ENCODE results near the gene SPACA4. TPM values are rescaled to one million over a fixed set of nuclear protein-coding genes. Genes with fewer than 3 reads are reported as not detected.

SPACA4 gene
- total RNA-seq, 2 experiments from 2014 or later: not detected

- H3K27me3 Mint-ChIP-seq: no peaks in the 10 kb centered on the region
- peak overlapping the region; percentile 89 for H3K27ac Mint-ChIP-seq
- peaks cover 17% of the 10 kb centered on the region for H3K36me3 Mint-ChIP-seq
- H3K4me1 Mint-ChIP-seq (ENCODE audit: low read depth): peaks cover 51% of the 10 kb centered on the region
- POLR2A ChIA-PET: interaction anchor here (1.0 to 2.0 kb wide), 3 partner anchors 9 to 22 kb away, joined by 4 to 8 read pairs (median 5); partner anchors contain the start of genes CA11 and FAM83E
- CTCF ChIA-PET: interaction anchor here (1.2 to 1.3 kb wide), 2 partner anchors 13 to 118 kb away, joined by 3 to 4 read pairs; no protein-coding TSS in a partner anchor
- H3K9me3 Mint-ChIP-seq: no peaks in the 10 kb centered on the region
- peak overlapping the region; percentile 75 for H3K4me3 Mint-ChIP-seq
- DNase-seq: peak; percentile 98
- intact Hi-C loops (cut with micrococcal nuclease): loop anchor here (1.0 kb wide), 2 partner anchors 10 to 369 kb away; partner anchors contain the start of gene CARD8
Observed at GRCh38 chr19:48624067-48624594, 17.6 kb downstream of the SPACA4 start.

- intact Hi-C loops (cut with micrococcal nuclease): loop anchor here (1.0 kb wide), 2 partner anchors 9 to 370 kb away; partner anchors contain the start of gene CARD8
- no peaks in the 10 kb centered on the region for H3K27me3 Mint-ChIP-seq
- H3K4me1 Mint-ChIP-seq (ENCODE audit: low read depth): peaks cover 45% of the 10 kb centered on the region
- H3K27ac Mint-ChIP-seq: peak overlapping the region; percentile 89
- no peaks in the 10 kb centered on the region for H3K9me3 Mint-ChIP-seq
- no peak for DNase-seq
- ChIA-PET POLR2A (interaction anchor here (2.0 kb wide), 1 partner anchor 9 kb away, joined by 8 read pairs; no protein-coding TSS in a partner anchor), CTCF (no interaction called here)
- H3K4me3 Mint-ChIP-seq: peak overlapping the region; percentile 75
- H3K36me3 Mint-ChIP-seq: peaks cover 17% of the 10 kb centered on the region
Observed at GRCh38 chr19:48624791-48625723, 18.5 kb downstream of the SPACA4 start.

- DNase-seq: no peak
- POLR2A ChIA-PET: no interaction called here
- H3K27ac Mint-ChIP-seq: no peak overlapping the region
- H3K36me3 Mint-ChIP-seq: peaks cover 15% of the 10 kb centered on the region
- H3K27me3 Mint-ChIP-seq: no peaks in the 10 kb centered on the region
- no peaks in the 10 kb centered on the region for H3K9me3 Mint-ChIP-seq
- no peak overlapping the region for H3K4me3 Mint-ChIP-seq
- H3K4me1 Mint-ChIP-seq (ENCODE audit: low read depth): peaks cover 41% of the 10 kb centered on the region
- intact Hi-C loops (cut with micrococcal nuclease): no loop called here
- CTCF ChIA-PET: no interaction called here
Observed at GRCh38 chr19:48625891-48626327, 19.4 kb downstream of the SPACA4 start.

GRCh38 chr19:48627201-48627864 is 20.8 kb downstream of the SPACA4 start:
- ChIA-PET CTCF (no interaction called here), POLR2A (interaction anchor here (1.1 kb wide), 1 partner anchor 8 kb away, joined by 5 read pairs; the partner anchor contains the start of genes RPL18 and SPHK2)
- peaks cover 38% of the 10 kb centered on the region for H3K4me1 Mint-ChIP-seq (ENCODE audit: low read depth)
- H3K36me3 Mint-ChIP-seq: peaks cover 14% of the 10 kb centered on the region
- no peaks in the 10 kb centered on the region for H3K9me3 Mint-ChIP-seq
- H3K27ac Mint-ChIP-seq: peak overlapping the region; percentile 51
- no peak overlapping the region for H3K4me3 Mint-ChIP-seq
- peak; percentile 54 for DNase-seq
- intact Hi-C loops (cut with micrococcal nuclease): no loop called here
- no peaks in the 10 kb centered on the region for H3K27me3 Mint-ChIP-seq

GRCh38 chr19:48627865-48628314 is 21.3 kb downstream of the SPACA4 start:
- ChIA-PET CTCF (no interaction called here), POLR2A (interaction anchor here (1.1 kb wide), 1 partner anchor 9 kb away, joined by 5 read pairs; the partner anchor contains the start of genes RPL18 and SPHK2)
- no peaks in the 10 kb centered on the region for H3K27me3 Mint-ChIP-seq
- intact Hi-C loops (cut with micrococcal nuclease): no loop called here
- no peak for DNase-seq
- peaks cover 38% of the 10 kb centered on the region for H3K4me1 Mint-ChIP-seq (ENCODE audit: low read depth)
- H3K36me3 Mint-ChIP-seq: peaks cover 13% of the 10 kb centered on the region
- no peaks in the 10 kb centered on the region for H3K9me3 Mint-ChIP-seq
- H3K27ac Mint-ChIP-seq: no peak overlapping the region
- H3K4me3 Mint-ChIP-seq: no peak overlapping the region

- POLR2A ChIA-PET: no interaction called here
- H3K36me3 Mint-ChIP-seq: peaks cover 9% of the 10 kb centered on the region
Observed at GRCh38 chr19:48628486-48629296, 22.1 kb downstream of the SPACA4 start.

GRCh38 chr19:48629297-48629598 is 22.7 kb downstream of the SPACA4 start:
- Mint-ChIP-seq H3K4me1 (ENCODE audit: low read depth) (peaks cover 37% of the 10 kb centered on the region), H3K36me3 (peaks cover 7% of the 10 kb centered on the region), H3K4me3 (no peak overlapping the region), H3K9me3 (no peaks in the 10 kb centered on the region), H3K27ac (no peak overlapping the region), H3K27me3 (no peaks in the 10 kb centered on the region)
- DNase-seq: no peak
- CTCF ChIA-PET: no interaction called here
- intact Hi-C loops (cut with micrococcal nuclease): no loop called here
- POLR2A ChIA-PET: no interaction called here

More at GRCh38 chr19:48628486-48629296, 22.1 kb downstream of the SPACA4 start:
- Mint-ChIP-seq H3K27me3 (no peaks in the 10 kb centered on the region), H3K4me3 (no peak overlapping the region), H3K27ac (no peak overlapping the region), H3K4me1 (ENCODE audit: low read depth) (peaks cover 38% of the 10 kb centered on the region), H3K9me3 (no peaks in the 10 kb centered on the region)
- no peak for DNase-seq
- CTCF ChIA-PET: no interaction called here
- intact Hi-C loops (cut with micrococcal nuclease): no loop called here

GRCh38 chr19:48629599-48630295 is 23.2 kb downstream of the SPACA4 start:
- Mint-ChIP-seq H3K27ac (no peak overlapping the region), H3K36me3 (peaks cover 7% of the 10 kb centered on the region), H3K4me3 (no peak overlapping the region), H3K9me3 (no peaks in the 10 kb centered on the region), H3K4me1 (ENCODE audit: low read depth) (peaks cover 37% of the 10 kb centered on the region), H3K27me3 (no peaks in the 10 kb centered on the region)
- intact Hi-C loops (cut with micrococcal nuclease): no loop called here
- DNase-seq: peak; percentile 34
- ChIA-PET CTCF (no interaction called here), POLR2A (no interaction called here)

GRCh38 chr19:48630296-48631063 is 23.9 kb downstream of the SPACA4 start:
- Mint-ChIP-seq H3K27me3 (no peaks in the 10 kb centered on the region), H3K9me3 (no peaks in the 10 kb centered on the region), H3K4me1 (ENCODE audit: low read depth) (peaks cover 36% of the 10 kb centered on the region), H3K36me3 (peaks cover 7% of the 10 kb centered on the region), H3K27ac (no peak overlapping the region), H3K4me3 (no peak overlapping the region)
- POLR2A ChIA-PET: no interaction called here
- CTCF ChIA-PET: no interaction called here
- no peak for DNase-seq
- intact Hi-C loops (cut with micrococcal nuclease): no loop called here

GRCh38 chr19:48631225-48631624 is 24.7 kb downstream of the SPACA4 start:
- Mint-ChIP-seq H3K4me3 (no peak overlapping the region), H3K4me1 (ENCODE audit: low read depth) (peaks cover 38% of the 10 kb centered on the region), H3K27ac (peak overlapping the region; percentile 23), H3K27me3 (no peaks in the 10 kb centered on the region), H3K36me3 (peaks cover 7% of the 10 kb centered on the region), H3K9me3 (no peaks in the 10 kb centered on the region)
- ChIA-PET CTCF (no interaction called here), POLR2A (interaction anchor here (0.7 kb wide), 1 partner anchor 12 kb away, joined by 4 read pairs; the partner anchor contains the start of genes RPL18 and SPHK2)
- intact Hi-C loops (cut with micrococcal nuclease): no loop called here
- no peak for DNase-seq

Measured in activated CD4-positive, alpha-beta memory T cell treated with anti-CD3 and anti-CD28 coated beads for 36 hours (primary cell).